WTC11 (cell line): ENCODE data around the gene B3GLCT.

Experiments
- AFF4 ChIP-seq: sonication (generic); formaldehyde crosslinking; IDR thresholded peaks from 2 replicates; pipeline ENCODE4 v1.8.1; 2023; ENCODE audit warnings: mild to moderate bottlenecking, missing genetic modification reagents, borderline replicate concordance
- ATF2 ChIP-seq: sonication (generic); formaldehyde crosslinking; IDR thresholded peaks from 2 replicates; pipeline ENCODE4 v1.8.1; 2022; ENCODE audit warnings: low read depth, missing genetic modification reagents, borderline replicate concordance
- ATF6 ChIP-seq: sonication (generic); formaldehyde crosslinking; IDR thresholded peaks from 2 replicates; pipeline ENCODE4 v1.8.1; 2023; ENCODE audit warnings: mild to moderate bottlenecking, missing genetic modification reagents
- CREB1 ChIP-seq: sonication (generic); formaldehyde crosslinking; IDR thresholded peaks from 2 replicates; pipeline ENCODE4 v1.8.0; 2023; ENCODE audit warnings: mild to moderate bottlenecking, missing genetic modification reagents
- CTCF ChIP-seq: fragments of 200-600 bp; IDR thresholded peaks from 2 replicates; pipeline ENCODE4 v1.8.0; 2022; ENCODE audit warnings: antibody characterized with exemption
- ELF4 ChIP-seq: sonication (generic); formaldehyde crosslinking; IDR thresholded peaks from 2 replicates; pipeline ENCODE4 v1.8.1; 2022; ENCODE audit warnings: low read depth, mild to moderate bottlenecking, moderate library complexity, missing genetic modification reagents
- MAX ChIP-seq: sonication (generic); formaldehyde crosslinking; IDR thresholded peaks from 2 replicates; pipeline ENCODE4 v1.8.0; 2022; ENCODE audit warnings: mild to moderate bottlenecking, missing genetic modification reagents
- TEAD1 ChIP-seq: sonication (generic); formaldehyde crosslinking; IDR thresholded peaks from 2 replicates; pipeline ENCODE4 v1.8.0; 2022; ENCODE audit warnings: mild to moderate bottlenecking, missing genetic modification reagents
- TEAD4 ChIP-seq: sonication (generic); formaldehyde crosslinking; IDR thresholded peaks from 2 replicates; pipeline ENCODE4 v1.8.0; 2022; ENCODE audit warnings: mild to moderate bottlenecking, missing genetic modification reagents
- USF2 ChIP-seq: sonication (generic); formaldehyde crosslinking; IDR thresholded peaks from 2 replicates; pipeline ENCODE4 v1.8.1; 2023; ENCODE audit warnings: mild to moderate bottlenecking, missing genetic modification reagents, moderate library complexity

GRCh38 chr13:31209172-31209840 is 9.5 kb downstream of the B3GLCT start:
- TF ChIP-seq TEAD4 (CRISPR knock-in tag), result no peak
- no peak for TF ChIP-seq ATF6
- TF ChIP-seq ATF2 (CRISPR knock-in tag), result no peak
- TF ChIP-seq ELF4 (CRISPR knock-in tag), result no peak
- no peak for TF ChIP-seq MAX
- no peak for TF ChIP-seq CREB1 (CRISPR knock-in tag)
- no peak for TF ChIP-seq CTCF
- no peak for TF ChIP-seq USF2
- TF ChIP-seq TEAD1, result no peak
- no peak for TF ChIP-seq AFF4 (CRISPR knock-in tag)
